OCI-LY1 (cell line): ENCODE measurements around the gene DMAP1.

ENCODE experiments used
- H2AFZ ChIP-seq: fragments of 200-600 bp; sonication (generic), shearing (Covaris generic); 2 replicates; pipeline ENCODE4 v1.6.0; 2014; ENCODE audit warnings: antibody characterized with exemption, mild to moderate bottlenecking, low read length
- H3F3A ChIP-seq: fragments of 200-600 bp; sonication (generic), shearing (Covaris generic); 2 replicates; pipeline ENCODE4 v1.6.0; 2014; ENCODE audit warnings: mild to moderate bottlenecking, antibody characterized with exemption, low read length, moderate library complexity; ENCODE audit not compliant: insufficient read depth
- H3K27ac ChIP-seq: fragments of 200-600 bp; sonication (generic); 2 replicates; pipeline ENCODE4 v1.5.1; 2014; ENCODE audit warnings: low read length, mixed run types, mild to moderate bottlenecking, low read depth; ENCODE audit not compliant: poor library complexity, severe bottlenecking
- H3K27me3 ChIP-seq: fragments of 200-600 bp; sonication (generic); 2 replicates; pipeline ENCODE4 v1.6.0; 2014; ENCODE audit warnings: antibody characterized with exemption, mild to moderate bottlenecking, low read length, moderate library complexity; ENCODE audit not compliant: insufficient read depth
- H3K36me3 ChIP-seq: fragments of 200-600 bp; sonication (generic); 2 replicates; pipeline ENCODE4 v1.6.1; 2014; ENCODE audit warnings: mild to moderate bottlenecking, antibody characterized with exemption, low read length, moderate library complexity, mixed read lengths; ENCODE audit not compliant: insufficient read depth
- H3K4me1 ChIP-seq: fragments of 200-600 bp; sonication (generic); 2 replicates; pipeline ENCODE4 v1.5.1; 2014; ENCODE audit warnings: mild to moderate bottlenecking, low read length, moderate library complexity; ENCODE audit not compliant: insufficient read depth, severe bottlenecking
- H3K4me2 ChIP-seq: fragments of 200-600 bp; sonication (generic), shearing (Covaris generic); 2 replicates; pipeline ENCODE4 v1.6.1; 2014; ENCODE audit warnings: low read length
- H3K4me3 ChIP-seq: fragments of 200-600 bp; sonication (generic); 2 replicates; pipeline ENCODE4 v1.5.1; 2014; ENCODE audit warnings: low read length, low read depth, mild to moderate bottlenecking, mixed read lengths; ENCODE audit not compliant: poor library complexity, severe bottlenecking
- H3K79me2 ChIP-seq: fragments of 200-600 bp; shearing (Covaris generic); 2 replicates; pipeline ENCODE4 v1.6.1; 2016; ENCODE audit warnings: mixed run types, low read length, mixed read lengths; ENCODE audit not compliant: insufficient read depth
- H3K9ac ChIP-seq: fragments of 200-600 bp; sonication (generic), shearing (Covaris generic); 2 replicates; pipeline ENCODE4 v1.6.1; 2014; ENCODE audit warnings: mild to moderate bottlenecking, low read length, mixed read lengths
- H3K9me2 ChIP-seq: fragments of 200-600 bp; sonication (generic), shearing (Covaris generic); 2 replicates; pipeline ENCODE4 v1.6.1; 2014; ENCODE audit warnings: low read depth, mild to moderate bottlenecking, low read length, mixed read lengths
- H3K9me3 ChIP-seq: fragments of 200-600 bp; shearing (Covaris generic); 2 replicates; pipeline ENCODE4 v1.6.1; 2014; ENCODE audit warnings: low read length, mixed read lengths
- H4K20me1 ChIP-seq: fragments of 200-600 bp; sonication (generic), shearing (Covaris generic); 2 replicates; pipeline ENCODE4 v1.6.0; 2016; ENCODE audit warnings: mild to moderate bottlenecking, low read length; ENCODE audit not compliant: insufficient read depth
- EZH2 ChIP-seq: fragments of 200-600 bp; sonication (generic), shearing (Covaris generic); IDR thresholded peaks from 2 replicates; pipeline ENCODE4 v1.8.0; 2017; ENCODE audit warnings: borderline replicate concordance, mixed run types, mild to moderate bottlenecking, antibody characterized with exemption, low read length, moderate library complexity, mixed read lengths
- TF ChIP-seq, protein P1 (sequence below): fragments of 200-600 bp; sonication (generic), shearing (Covaris generic); IDR thresholded peaks from 2 replicates; pipeline ENCODE4 v1.5.1; 2017; ENCODE audit warnings: mild to moderate bottlenecking, antibody characterized with exemption, low read length, moderate library complexity, mixed read lengths

Gene DMAP1

DNA sequence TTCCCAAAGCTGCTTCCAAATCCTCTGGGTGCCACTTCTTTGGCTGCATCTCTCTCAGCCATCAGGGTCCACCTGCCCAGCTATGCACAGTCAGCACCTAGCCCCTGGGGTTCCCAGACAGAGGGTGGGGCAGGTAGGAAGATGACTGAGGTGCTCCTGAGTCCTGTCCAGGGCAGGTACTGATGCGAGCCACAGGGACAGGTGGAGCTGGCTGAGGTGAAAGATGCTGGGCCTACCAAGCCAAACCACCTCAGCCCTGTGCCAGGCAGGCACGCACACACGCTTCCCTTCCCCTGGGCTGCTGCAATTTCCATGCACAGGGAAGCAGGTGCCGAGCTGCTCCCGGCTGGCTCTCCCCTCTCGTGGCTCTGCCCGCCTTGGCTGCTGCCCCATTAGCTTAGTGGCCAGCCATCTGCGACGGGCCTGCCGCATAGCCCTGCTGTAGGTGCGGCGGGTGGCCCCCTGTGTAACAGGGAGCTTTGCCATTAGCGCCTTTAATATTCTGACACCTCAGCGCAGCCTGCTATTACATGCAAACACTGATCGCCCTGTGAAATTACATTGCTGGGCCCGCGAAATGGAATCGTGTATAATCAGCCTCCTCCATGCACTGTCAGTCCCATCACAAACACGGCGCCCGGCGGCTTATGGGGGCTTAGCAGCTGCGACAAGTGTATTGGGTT is 38.9 kb downstream of the DMAP1 start:
- H3F3A ChIP-seq: no peaks in the 10 kb centered on the region
- no peaks in the 10 kb centered on the region for H3K27me3 ChIP-seq
- no peak overlapping the region for H2AFZ ChIP-seq
- H3K9me2 ChIP-seq: no peaks in the 10 kb centered on the region
- no peak overlapping the region for H3K9ac ChIP-seq
- no peaks in the 10 kb centered on the region for H3K4me1 ChIP-seq
- H3K79me2 ChIP-seq: no peaks in the 10 kb centered on the region
- no peak overlapping the region for H3K4me3 ChIP-seq
- no peaks in the 10 kb centered on the region for H4K20me1 ChIP-seq
- TF ChIP-seq EZH2: no peak
- TF ChIP-seq, protein P1, sequence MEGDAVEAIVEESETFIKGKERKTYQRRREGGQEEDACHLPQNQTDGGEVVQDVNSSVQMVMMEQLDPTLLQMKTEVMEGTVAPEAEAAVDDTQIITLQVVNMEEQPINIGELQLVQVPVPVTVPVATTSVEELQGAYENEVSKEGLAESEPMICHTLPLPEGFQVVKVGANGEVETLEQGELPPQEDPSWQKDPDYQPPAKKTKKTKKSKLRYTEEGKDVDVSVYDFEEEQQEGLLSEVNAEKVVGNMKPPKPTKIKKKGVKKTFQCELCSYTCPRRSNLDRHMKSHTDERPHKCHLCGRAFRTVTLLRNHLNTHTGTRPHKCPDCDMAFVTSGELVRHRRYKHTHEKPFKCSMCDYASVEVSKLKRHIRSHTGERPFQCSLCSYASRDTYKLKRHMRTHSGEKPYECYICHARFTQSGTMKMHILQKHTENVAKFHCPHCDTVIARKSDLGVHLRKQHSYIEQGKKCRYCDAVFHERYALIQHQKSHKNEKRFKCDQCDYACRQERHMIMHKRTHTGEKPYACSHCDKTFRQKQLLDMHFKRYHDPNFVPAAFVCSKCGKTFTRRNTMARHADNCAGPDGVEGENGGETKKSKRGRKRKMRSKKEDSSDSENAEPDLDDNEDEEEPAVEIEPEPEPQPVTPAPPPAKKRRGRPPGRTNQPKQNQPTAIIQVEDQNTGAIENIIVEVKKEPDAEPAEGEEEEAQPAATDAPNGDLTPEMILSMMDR: no peak
- no peak overlapping the region for H3K27ac ChIP-seq
- peaks cover 8% of the 10 kb centered on the region; the same call in 1 of the 2 replicates for H3K36me3 ChIP-seq
- H3K9me3 ChIP-seq: no peaks in the 10 kb centered on the region
- H3K4me2 ChIP-seq: no peak overlapping the region

DNA sequence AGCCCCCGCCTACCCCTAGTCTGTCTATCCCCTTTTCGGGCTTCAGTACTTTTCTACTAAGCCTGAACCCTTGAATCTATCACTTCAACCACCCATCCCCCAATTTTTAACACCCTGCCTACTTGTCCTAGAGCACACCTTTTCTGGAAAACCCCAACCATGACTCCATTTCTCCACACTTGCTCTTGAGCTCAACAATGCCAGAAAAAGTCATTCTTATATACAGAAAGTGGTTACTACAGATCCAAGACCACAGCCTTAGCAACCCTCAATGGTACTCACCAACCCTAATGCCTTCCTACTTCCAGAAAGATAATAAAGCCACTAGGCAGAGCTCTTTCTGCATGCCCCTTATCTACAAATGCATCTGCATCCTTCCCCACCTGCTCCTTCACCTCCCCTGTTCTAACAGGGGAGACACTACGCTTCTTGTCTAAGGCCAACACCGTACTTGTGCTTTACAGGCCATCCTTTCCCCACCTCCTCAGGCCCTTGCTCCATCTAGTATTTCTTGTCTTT is 41.2 kb downstream of the DMAP1 start:
- no peak overlapping the region for H3K9ac ChIP-seq
- no peaks in the 10 kb centered on the region for H3K9me3 ChIP-seq
- no peak overlapping the region for H3K27ac ChIP-seq
- no peaks in the 10 kb centered on the region for H3K9me2 ChIP-seq
- H3F3A ChIP-seq: no peaks in the 10 kb centered on the region
- no peaks in the 10 kb centered on the region for H3K4me1 ChIP-seq
- no peak overlapping the region for H3K4me3 ChIP-seq
- peaks cover 8% of the 10 kb centered on the region for H3K36me3 ChIP-seq
- H3K4me2 ChIP-seq: no peak overlapping the region
- TF ChIP-seq, protein P1: no peak
- TF ChIP-seq EZH2: no peak
- no peaks in the 10 kb centered on the region for H3K27me3 ChIP-seq
- no peaks in the 10 kb centered on the region for H3K79me2 ChIP-seq
- no peaks in the 10 kb centered on the region for H4K20me1 ChIP-seq
- no peak overlapping the region for H2AFZ ChIP-seq

DNA sequence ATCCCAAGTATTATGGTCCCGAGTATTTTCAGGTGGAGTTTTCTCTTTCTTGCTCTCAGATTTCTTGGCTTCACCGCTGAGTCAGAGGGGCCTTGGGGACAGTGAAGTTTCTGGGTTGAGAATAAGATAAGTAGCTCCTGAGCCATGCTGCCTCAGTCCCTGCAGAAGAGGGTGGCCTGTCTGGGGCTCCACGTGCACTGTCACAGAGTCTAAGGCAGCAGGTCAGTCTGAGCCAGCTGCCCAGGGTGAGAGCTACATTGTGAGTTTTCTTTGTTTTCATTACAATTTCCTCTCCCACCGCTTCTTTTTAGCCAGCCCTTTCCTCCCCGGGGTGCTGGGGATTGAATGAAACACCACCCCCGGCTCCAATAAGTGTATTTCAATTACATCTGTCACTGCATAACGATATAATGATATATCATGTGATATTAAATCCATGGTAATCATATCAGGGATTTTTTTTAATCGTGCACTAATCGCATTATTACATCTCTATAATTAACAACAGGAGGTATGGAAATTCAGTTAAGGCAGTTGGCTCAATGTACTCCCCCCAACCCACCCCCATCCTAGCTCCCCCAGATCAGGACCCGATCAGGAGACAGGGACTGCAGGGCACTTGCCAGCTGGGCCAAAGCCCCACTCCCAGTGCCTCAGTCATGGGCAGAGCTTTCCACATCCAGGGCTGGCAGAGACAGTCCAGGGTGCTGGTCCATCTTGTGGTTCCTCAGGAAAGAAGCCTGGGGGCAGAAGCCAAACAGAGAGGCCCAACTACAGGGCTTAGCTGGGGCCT is 43.7 kb downstream of the DMAP1 start:
- Histone ChIP-seq H3K36me3 (peaks cover 8% of the 10 kb centered on the region), H3F3A (no peaks in the 10 kb centered on the region), H3K4me2 (no peak overlapping the region), H3K27me3 (no peaks in the 10 kb centered on the region), H3K9me3 (no peaks in the 10 kb centered on the region), H3K4me3 (no peak overlapping the region), H3K27ac (no peak overlapping the region), H3K79me2 (no peaks in the 10 kb centered on the region), H2AFZ (no peak overlapping the region), H3K4me1 (no peaks in the 10 kb centered on the region), H3K9me2 (no peaks in the 10 kb centered on the region), H3K9ac (no peak overlapping the region), H4K20me1 (no peaks in the 10 kb centered on the region)
- TF ChIP-seq EZH2: no peak
- TF ChIP-seq, protein P1: no peak
